ENCODE measurements around the gene CD8B2.

DNA sequence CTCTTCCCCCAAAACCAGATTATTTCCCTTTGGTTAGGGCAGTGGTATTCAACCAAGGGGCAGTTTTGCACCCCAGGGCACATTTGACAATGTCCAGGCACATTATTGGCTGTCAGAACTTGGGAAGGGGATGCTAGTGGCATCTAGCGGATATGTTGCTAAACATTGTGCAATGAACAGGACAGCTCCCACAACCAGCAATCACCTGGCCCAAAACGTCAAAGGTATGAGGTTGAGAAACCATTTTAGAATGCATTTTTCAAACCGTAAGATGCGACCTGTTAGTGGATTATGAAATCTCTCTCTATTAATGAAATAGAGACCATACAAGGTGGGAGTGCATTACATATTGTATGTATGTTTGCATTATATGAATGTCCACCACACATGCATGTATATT, 54.2 kb downstream of the CD8B2 start:
- no peak for TF ChIP-seq GATA2 (IDR thresholded peaks at IDR 0.05; ENCODE audit: low read depth, low read length)
- TF ChIP-seq GATA3 (IDR thresholded peaks at IDR 0.05; ENCODE audit: low read depth, low read length): no peak

All from SH-SY5Y (cell line).